Tibial artery (tissue), 4 donors: Measurements from ENCODE around the gene TM6SF1.

Source experiments
- DNase-seq, 2 donors: peaks; one replicate each; pipeline ENCODE4 v3.0.0-alpha.2; 2019
- H3K27ac ChIP-seq, 2 donors: fragments of 200-600 bp; sonication (generic) in 1 of 2; 1 replicate in 1 of 2; 2 replicates in 1 of 2; pipeline ENCODE4 v1.5.1; 2018 to 2019; ENCODE audit warnings: mild to moderate bottlenecking in 1 of 2
- H3K27me3 ChIP-seq, 2 donors: fragments of 200-600 bp; sonication (generic) in 1 of 2; one replicate each; pipeline versions ENCODE4 v1.5.1 to v1.6.0; 2016 to 2019
- H3K36me3 ChIP-seq, 3 donors: fragments of 200-600 bp; sonication (generic) in 2 of 3; one replicate each; pipeline ENCODE4 v1.5.1; 2016 to 2019; ENCODE audit warnings: mild to moderate bottlenecking in 2 of 3
- H3K4me1 ChIP-seq, 4 donors: fragments of 200-600 bp; sonication (generic) in 2 of 4; 1 replicate in 3 of 4; 2 replicates in 1 of 4; pipeline ENCODE4 v1.5.1; 2016 to 2019
- H3K4me3 ChIP-seq, 2 donors: fragments of 200-600 bp; sonication (generic) in 1 of 2; 1 replicate in 1 of 2; 2 replicates in 1 of 2; pipeline ENCODE4 v1.5.1; 2018 to 2019; ENCODE audit warnings: mild to moderate bottlenecking in 2 of 2
- H3K9me3 ChIP-seq, 3 donors: fragments of 200-600 bp; sonication (generic) in 1 of 3; one replicate each; pipeline ENCODE4 v1.5.1; 2016 to 2019
- CTCF ChIP-seq, 2 experiments: fragments of 200-600 bp in 1 of 2; fragments of 450-650 bp in 1 of 2; IDR thresholded peaks; one replicate each; pipeline ENCODE4 v1.5.1; 2017 to 2019; ENCODE audit warnings: antibody characterized with exemption in 2 of 2, mild to moderate bottlenecking in 1 of 2, moderate library complexity in 1 of 2
- intact Hi-C: fragments of 100-400 bp; cut with DNase I; formaldehyde crosslinking; loops from one replicate; pipeline ENCODE4 v1.15.0; 2023; ENCODE audit warnings: low total_unique reads

TM6SF1 gene

GRCh38 chr15:83118968-83119367, 11.5 kb downstream of the TM6SF1 start:
- Histone ChIP-seq H3K27me3 (no peaks in the 10 kb centered on the region), H3K4me3 (no peak overlapping the region), H3K27ac (no peak overlapping the region), H3K9me3 (no peaks in the 10 kb centered on the region), H3K4me1 (no peaks in the 10 kb centered on the region), H3K36me3 (peaks cover 0 to 14% (median 13%) of the 10 kb centered on the region in 3 donors)
- no peak for DNase-seq
- intact Hi-C loops = no loop called here
- no peak for TF ChIP-seq CTCF (IDR thresholded peaks at IDR 0.05)

GRCh38 chr15:83119968-83120581, 12.6 kb downstream of the TM6SF1 start:
- Histone ChIP-seq H3K36me3 (peaks cover 0 to 7% (median 6%) of the 10 kb centered on the region in 3 donors), H3K27me3 (no peaks in the 10 kb centered on the region), H3K4me3 (no peak overlapping the region), H3K4me1 (no peaks in the 10 kb centered on the region), H3K27ac (no peak overlapping the region), H3K9me3 (no peaks in the 10 kb centered on the region)
- intact Hi-C loops = no loop called here
- no peak for TF ChIP-seq CTCF (IDR thresholded peaks at IDR 0.05)
- no peak for DNase-seq

- no peak for DNase-seq
- no peaks in the 10 kb centered on the region for H3K4me1 ChIP-seq
- intact Hi-C loops = no loop called here
- no peaks in the 10 kb centered on the region for H3K36me3 ChIP-seq
- no peak for TF ChIP-seq CTCF (IDR thresholded peaks at IDR 0.05)
- H3K4me3 ChIP-seq = no peak overlapping the region
- no peak overlapping the region for H3K27ac ChIP-seq
- H3K9me3 ChIP-seq = no peaks in the 10 kb centered on the region
- no peaks in the 10 kb centered on the region for H3K27me3 ChIP-seq
Observed at GRCh38 chr15:83123529-83123928, 16.1 kb downstream of the TM6SF1 start.

GRCh38 chr15:83127547-83128150, 20.2 kb downstream of the TM6SF1 start:
- Histone ChIP-seq H3K9me3 (no peaks in the 10 kb centered on the region), H3K4me3 (no peak overlapping the region), H3K36me3 (peaks cover 6 to 20% (median 8%) of the 10 kb centered on the region in 3 donors), H3K27me3 (no peaks in the 10 kb centered on the region), H3K27ac (no peak overlapping the region), H3K4me1 (no peaks in the 10 kb centered on the region)
- DNase-seq = no peak
- no peak for TF ChIP-seq CTCF (IDR thresholded peaks at IDR 0.05)
- intact Hi-C loops = no loop called here

GRCh38 chr15:83129791-83130190, 22.3 kb downstream of the TM6SF1 start:
- no peak overlapping the region for H3K4me3 ChIP-seq
- H3K36me3 ChIP-seq = peaks cover 6 to 30% (median 13%) of the 10 kb centered on the region in 3 donors
- no peaks in the 10 kb centered on the region for H3K4me1 ChIP-seq
- intact Hi-C loops = no loop called here
- no peak for DNase-seq
- no peaks in the 10 kb centered on the region for H3K9me3 ChIP-seq
- no peak overlapping the region for H3K27ac ChIP-seq
- TF ChIP-seq CTCF (IDR thresholded peaks at IDR 0.05) = no peak
- no peaks in the 10 kb centered on the region for H3K27me3 ChIP-seq
